Breast epithelium (tissue), 3 donors: ENCODE measurements around the gene HSPA2.

Source experiments
- CTCF ChIP-seq, 3 donors: fragments of 450-650 bp; IDR thresholded peaks; one replicate each; pipeline ENCODE4 v1.5.1; 2016 to 2017; ENCODE audit warnings: antibody characterized with exemption in 3 of 3, mild to moderate bottlenecking in 3 of 3, moderate library complexity in 3 of 3
- POLR2AphosphoS5 ChIP-seq, 3 donors: sonication (generic); formaldehyde crosslinking; IDR thresholded peaks; one replicate each; pipeline ENCODE4 v1.6.1; 2017; ENCODE audit warnings: antibody characterized with exemption in 3 of 3

GRCh38 chr14:64569138-64569631 lies 28.6 kb downstream of the HSPA2 start:
- TF ChIP-seq CTCF (IDR thresholded peaks at IDR 0.05) (no peak), POLR2AphosphoS5 (IDR thresholded peaks at IDR 0.05) (no peak)
